IPS-18a (cell line): ENCODE data around the gene PTH1R.

Experiments
- H3K27ac ChIP-seq: one replicate; pipeline ENCODE4 v1.5.1; 2013; ENCODE audit warnings: low read length
- H3K27me3 ChIP-seq: one replicate; pipeline ENCODE4 v1.6.1; 2013; ENCODE audit warnings: mild to moderate bottlenecking, low read length; ENCODE audit not compliant: control insufficient read depth, insufficient read depth
- H3K36me3 ChIP-seq: one replicate; pipeline ENCODE4 v1.6.1; 2013; ENCODE audit warnings: low read depth, low read length; ENCODE audit not compliant: control insufficient read depth
- H3K4me1 ChIP-seq: one replicate; pipeline ENCODE4 v1.6.1; 2013; ENCODE audit warnings: low read depth, low read length; ENCODE audit not compliant: control insufficient read depth
- H3K4me3 ChIP-seq: one replicate; pipeline ENCODE4 v1.5.1; 2013; ENCODE audit warnings: low read length
- H3K9ac ChIP-seq: one replicate; pipeline ENCODE4 v1.6.1; 2013; ENCODE audit warnings: mild to moderate bottlenecking, low read length, moderate library complexity
- H3K9me3 ChIP-seq: one replicate; pipeline ENCODE4 v1.6.1; 2013; ENCODE audit warnings: low read depth, low read length; ENCODE audit not compliant: control insufficient read depth

The PTH1R gene

DNA sequence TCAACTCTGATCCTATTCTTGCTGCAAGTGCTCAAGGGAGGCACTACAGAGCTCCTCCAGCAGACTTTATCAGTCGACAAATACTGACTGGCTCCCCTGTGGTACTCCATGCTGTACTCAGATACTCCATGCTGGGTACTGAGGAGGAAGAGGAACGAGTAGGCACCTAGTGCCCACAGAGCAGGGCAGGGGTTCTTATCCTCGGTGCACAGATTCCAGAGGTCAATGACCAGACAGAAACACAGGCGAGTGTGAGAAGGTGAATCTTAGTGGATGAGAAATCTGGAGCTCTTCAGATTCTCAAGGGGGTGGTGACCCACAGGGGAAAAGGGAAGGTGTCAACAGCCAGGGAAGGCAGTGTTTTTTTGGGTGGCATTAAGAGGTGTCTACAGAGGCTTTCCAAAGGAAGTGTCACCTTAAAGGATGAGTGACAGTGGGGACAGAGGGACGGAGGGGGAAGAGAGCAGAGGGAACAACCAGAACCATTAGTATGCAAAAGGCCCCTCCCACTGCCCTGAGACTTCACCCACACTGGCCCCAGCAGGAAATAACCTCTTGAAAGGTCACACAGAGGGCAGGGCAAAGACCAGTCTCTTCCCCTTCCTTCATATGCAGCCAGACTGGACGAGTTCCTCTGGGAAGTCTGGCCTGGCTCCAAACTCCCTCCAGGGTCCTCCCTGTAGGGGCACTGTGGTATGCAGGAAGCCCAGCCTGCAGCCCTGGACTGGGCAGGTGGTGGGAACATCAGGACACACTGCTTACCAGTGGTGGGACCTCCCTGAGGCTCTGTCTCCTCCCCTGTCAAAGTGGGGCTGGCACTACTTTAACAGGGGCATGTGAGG is 71.5 kb downstream of the PTH1R start:
- no peaks in the 10 kb centered on the region for H3K9me3 ChIP-seq
- no peak overlapping the region for H3K9ac ChIP-seq
- H3K4me3 ChIP-seq: no peak overlapping the region
- H3K27ac ChIP-seq: no peak overlapping the region
- H3K36me3 ChIP-seq: no peaks in the 10 kb centered on the region
- no peaks in the 10 kb centered on the region for H3K27me3 ChIP-seq
- peaks cover 10% of the 10 kb centered on the region for H3K4me1 ChIP-seq

- Histone ChIP-seq H3K27ac (no peak overlapping the region), H3K9me3 (no peaks in the 10 kb centered on the region), H3K36me3 (no peaks in the 10 kb centered on the region), H3K9ac (no peak overlapping the region), H3K4me1 (peaks cover 10% of the 10 kb centered on the region), H3K27me3 (no peaks in the 10 kb centered on the region), H3K4me3 (no peak overlapping the region)
These were observed 72.7 kb downstream of the PTH1R start for GRCh38 chr3:46950177-46950576.

DNA sequence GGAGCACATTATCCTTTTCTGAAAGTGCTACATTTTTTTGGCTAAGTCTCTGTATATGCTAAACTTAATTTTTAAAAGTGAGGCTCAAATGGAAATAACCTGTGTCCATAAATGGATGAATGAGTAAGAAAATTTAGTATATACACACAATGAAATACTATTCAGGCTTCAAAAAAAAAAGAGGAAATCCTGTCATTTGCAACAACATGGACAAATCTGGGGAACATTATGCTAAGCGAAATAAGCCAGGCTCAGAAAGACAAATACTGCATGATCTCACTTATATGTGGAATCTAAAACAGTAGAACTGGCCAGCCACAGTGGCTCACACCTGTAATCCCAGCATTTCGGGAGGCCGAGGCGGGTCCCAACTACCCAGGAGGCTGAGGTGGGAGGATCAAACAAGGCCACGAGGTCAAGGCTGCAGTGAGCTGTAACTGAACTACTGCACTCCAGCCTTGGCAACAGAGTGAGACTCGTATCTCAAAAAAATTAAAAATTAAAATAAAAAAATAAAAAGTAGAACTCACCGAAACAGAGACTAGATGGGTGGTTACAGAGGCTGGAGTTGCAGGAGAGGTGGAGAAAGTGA is 73.2 kb downstream of the PTH1R start:
- no peaks in the 10 kb centered on the region for H3K27me3 ChIP-seq
- H3K4me3 ChIP-seq: no peak overlapping the region
- no peaks in the 10 kb centered on the region for H3K9me3 ChIP-seq
- peaks cover 10% of the 10 kb centered on the region for H3K4me1 ChIP-seq
- no peak overlapping the region for H3K27ac ChIP-seq
- H3K9ac ChIP-seq: no peak overlapping the region
- no peaks in the 10 kb centered on the region for H3K36me3 ChIP-seq

DNA sequence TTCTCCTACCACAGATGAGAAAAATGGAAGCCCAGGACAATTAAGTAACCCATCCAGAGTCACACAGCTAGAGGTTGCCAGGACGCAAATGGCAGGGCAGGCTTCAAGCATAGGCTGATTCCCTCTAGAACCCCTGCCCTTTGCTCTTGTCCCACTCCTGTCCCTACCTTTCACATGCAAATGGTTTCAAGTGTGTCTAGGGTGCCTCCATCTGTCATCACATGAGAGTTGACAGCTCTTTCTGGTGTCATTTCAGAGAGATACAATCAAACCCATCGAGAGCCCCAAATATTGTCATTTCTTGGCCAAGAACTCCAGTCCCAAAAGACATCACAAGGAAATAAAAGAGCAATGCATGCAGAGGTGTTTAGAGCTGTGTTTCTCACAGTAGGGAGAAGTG is 75.3 kb downstream of the PTH1R start:
- Histone ChIP-seq H3K9ac (no peak overlapping the region), H3K27me3 (no peaks in the 10 kb centered on the region), H3K9me3 (no peaks in the 10 kb centered on the region), H3K4me3 (no peak overlapping the region), H3K4me1 (peaks cover 10% of the 10 kb centered on the region), H3K27ac (no peak overlapping the region), H3K36me3 (no peaks in the 10 kb centered on the region)
